Effector memory CD8-positive, alpha-beta T cell (primary cell): ENCODE measurements around the gene PAXX.
"Not testable (repeated sequence)": the region's sequence is repeated elsewhere in the genome, so short reads cannot be mapped to it uniquely, and the experiment has no call there.

Source experiments
- ATAC-seq: fragments of 150-1000 bp; cut with Tn5 transposase; replicated peaks from 2 replicates; pipeline ENCODE4 v1.10.0; 2021; ENCODE audit warnings: mild to moderate bottlenecking, moderate library complexity
- DNase-seq, 3 experiments: peaks; one replicate each; pipeline ENCODE4 v3.0.0; 2021
- H3K27ac Mint-ChIP-seq, 2 donors: one replicate each; pipeline ENCODE4 v1.8.0; 2022; ENCODE audit warnings: mild to moderate bottlenecking in 2 of 2, mixed read lengths in 2 of 2, moderate library complexity in 2 of 2
- H3K27me3 Mint-ChIP-seq, 2 donors: one replicate each; pipeline ENCODE4 v1.8.0; 2022; ENCODE audit warnings: mixed read lengths in 2 of 2
- H3K36me3 Mint-ChIP-seq: one replicate; pipeline ENCODE4 v1.8.0; 2022; ENCODE audit warnings: mild to moderate bottlenecking, moderate library complexity, mixed read lengths; ENCODE audit not compliant: insufficient read depth
- H3K4me1 Mint-ChIP-seq, 2 donors: one replicate each; pipeline ENCODE4 v1.8.0; 2022; ENCODE audit warnings: low read depth in 2 of 2, mixed read lengths in 2 of 2
- H3K4me3 Mint-ChIP-seq, 2 donors: one replicate each; pipeline ENCODE4 v1.8.0; 2022; ENCODE audit warnings: mild to moderate bottlenecking in 2 of 2, mixed read lengths in 2 of 2, moderate library complexity in 2 of 2
- H3K9me3 Mint-ChIP-seq, 2 donors: one replicate each; pipeline ENCODE4 v1.8.0; 2022; ENCODE audit warnings: mixed read lengths in 2 of 2

PAXX gene

GRCh38 chr9:137030538-137031527 lies 38.6 kb downstream of the PAXX start:
- Mint-ChIP-seq H3K36me3 (peaks cover 35% of the 10 kb centered on the region), H3K9me3 (no peaks in the 10 kb centered on the region), H3K27ac (peak overlapping the region; percentile 41 to 93), H3K27me3 (no peaks in the 10 kb centered on the region), H3K4me1 (peaks cover 53 to 60% of the 10 kb centered on the region in 2 donors), H3K4me3 (peak overlapping the region; percentile 79 to 94)
- DNase-seq (peak; percentile 40 to 45 (median 44)), ATAC-seq (peak; percentile 10)

GRCh38 chr9:137031904-137032640 lies 39.9 kb downstream of the PAXX start, which contains the start of gene FUT7:
Gene FUT7 (minus strand): TSS chr9:137032088. CDS start chr9:137031991, 97 bp downstream.
- H3K4me3 Mint-ChIP-seq, result peak within 1 kb of the TSS; percentile 79 to 94
- peaks cover 37% of the 10 kb centered on the region for H3K36me3 Mint-ChIP-seq
- peak within 1 kb of the TSS; percentile 41 to 93 for H3K27ac Mint-ChIP-seq
- ATAC-seq (peak; percentile 16), DNase-seq (peak in 2 of 3 experiments; percentile 39 to 46)
- H3K4me1 Mint-ChIP-seq, result peaks cover 42 to 53% of the 10 kb centered on the region in 2 donors
- no peaks in the 10 kb centered on the region for H3K27me3 Mint-ChIP-seq
- H3K9me3 Mint-ChIP-seq, result no peaks in the 10 kb centered on the region

GRCh38 chr9:137032858-137033257 lies 40.6 kb downstream of the PAXX start:
- ATAC-seq (peak; percentile 35), DNase-seq (peak in 2 of 3 experiments; percentile 42 to 48)
- peak overlapping the region in 1 of 2 donors; percentile 92 for H3K27ac Mint-ChIP-seq
- H3K36me3 Mint-ChIP-seq, result peaks cover 34% of the 10 kb centered on the region
- peaks cover 39 to 49% of the 10 kb centered on the region in 2 donors for H3K4me1 Mint-ChIP-seq
- no peaks in the 10 kb centered on the region for H3K27me3 Mint-ChIP-seq
- peak overlapping the region; percentile 78 to 94 for H3K4me3 Mint-ChIP-seq
- H3K9me3 Mint-ChIP-seq, result no peaks in the 10 kb centered on the region

- Mint-ChIP-seq H3K4me3 (peak overlapping the region; percentile 38 to 94), H3K36me3 (peaks cover 34% of the 10 kb centered on the region), H3K4me1 (peaks cover 39 to 49% of the 10 kb centered on the region in 2 donors), H3K27ac (peak overlapping the region in 1 of 2 donors; percentile 92)
- H3K27me3 Mint-ChIP-seq, ATAC-seq, DNase-seq, H3K9me3 Mint-ChIP-seq: not testable (repeated sequence)
Measured at GRCh38 chr9:137033481-137033880, 41.3 kb downstream of the PAXX start.

GRCh38 chr9:137034039-137034708 lies 42.0 kb downstream of the PAXX start:
- H3K4me3 Mint-ChIP-seq, result peak overlapping the region; percentile 84 to 94
- H3K27ac Mint-ChIP-seq, result peak overlapping the region; percentile 69 to 92
- peaks cover 31% of the 10 kb centered on the region for H3K36me3 Mint-ChIP-seq
- ATAC-seq (no peak), DNase-seq (no peak)
- H3K4me1 Mint-ChIP-seq, result peaks cover 39 to 48% of the 10 kb centered on the region in 2 donors
- H3K9me3 Mint-ChIP-seq, result no peaks in the 10 kb centered on the region
- no peaks in the 10 kb centered on the region for H3K27me3 Mint-ChIP-seq

- no peaks in the 10 kb centered on the region for H3K27me3 Mint-ChIP-seq
- H3K4me3 Mint-ChIP-seq, result peak overlapping the region; percentile 84 to 94
- peaks cover 25% of the 10 kb centered on the region for H3K36me3 Mint-ChIP-seq
- H3K4me1 Mint-ChIP-seq, result peaks cover 33 to 41% of the 10 kb centered on the region in 2 donors
- DNase-seq (peak; percentile 84 to 87 (median 84)), ATAC-seq (peak; percentile 65)
- H3K27ac Mint-ChIP-seq, result peak overlapping the region; percentile 69 to 92
- H3K9me3 Mint-ChIP-seq, result no peaks in the 10 kb centered on the region
Measured at GRCh38 chr9:137034709-137035506, 42.7 kb downstream of the PAXX start.

GRCh38 chr9:137035507-137035834 lies 43.2 kb downstream of the PAXX start:
- no peaks in the 10 kb centered on the region for H3K9me3 Mint-ChIP-seq
- no peaks in the 10 kb centered on the region for H3K27me3 Mint-ChIP-seq
- DNase-seq (no peak), ATAC-seq (no peak)
- peaks cover 32 to 38% of the 10 kb centered on the region in 2 donors for H3K4me1 Mint-ChIP-seq
- H3K36me3 Mint-ChIP-seq, result peaks cover 21% of the 10 kb centered on the region
- H3K27ac Mint-ChIP-seq, result peak overlapping the region in 1 of 2 donors; percentile 92
- peak overlapping the region; percentile 84 to 94 for H3K4me3 Mint-ChIP-seq

- Mint-ChIP-seq H3K9me3 (no peaks in the 10 kb centered on the region), H3K27me3 (no peaks in the 10 kb centered on the region), H3K36me3 (peaks cover 16% of the 10 kb centered on the region), H3K4me1 (peaks cover 27 to 33% of the 10 kb centered on the region in 2 donors), H3K27ac (no peak overlapping the region), H3K4me3 (no peak overlapping the region)
- DNase-seq, result no peak
- ATAC-seq, result no peak
Measured at GRCh38 chr9:137035937-137036336, 43.7 kb downstream of the PAXX start.

- Mint-ChIP-seq H3K4me3 (no peak overlapping the region), H3K27me3 (no peaks in the 10 kb centered on the region), H3K9me3 (no peaks in the 10 kb centered on the region), H3K27ac (no peak overlapping the region), H3K36me3 (peaks cover 17% of the 10 kb centered on the region), H3K4me1 (peaks cover 24 to 28% of the 10 kb centered on the region in 2 donors)
- DNase-seq (no peak), ATAC-seq (no peak)
Measured at GRCh38 chr9:137037035-137037434, 44.8 kb downstream of the PAXX start.

GRCh38 chr9:137037483-137037882 lies 45.3 kb downstream of the PAXX start:
- no peaks in the 10 kb centered on the region for H3K9me3 Mint-ChIP-seq
- H3K4me1 Mint-ChIP-seq, result peaks cover 22 to 24% of the 10 kb centered on the region in 2 donors
- H3K36me3 Mint-ChIP-seq, result peaks cover 20% of the 10 kb centered on the region
- no peak overlapping the region for H3K27ac Mint-ChIP-seq
- no peak overlapping the region for H3K4me3 Mint-ChIP-seq
- no peaks in the 10 kb centered on the region for H3K27me3 Mint-ChIP-seq
- DNase-seq (no peak), ATAC-seq (no peak)

GRCh38 chr9:137038916-137039315 lies 46.7 kb downstream of the PAXX start:
- H3K27me3 Mint-ChIP-seq, result no peaks in the 10 kb centered on the region
- H3K4me1 Mint-ChIP-seq, result peaks cover 14 to 18% of the 10 kb centered on the region in 2 donors
- DNase-seq, result no peak
- no peak overlapping the region for H3K4me3 Mint-ChIP-seq
- no peak overlapping the region for H3K27ac Mint-ChIP-seq
- peaks cover 20% of the 10 kb centered on the region for H3K36me3 Mint-ChIP-seq
- H3K9me3 Mint-ChIP-seq, result no peaks in the 10 kb centered on the region
- no peak for ATAC-seq

GRCh38 chr9:137039611-137040366 lies 47.6 kb downstream of the PAXX start:
- H3K9me3 Mint-ChIP-seq, result no peaks in the 10 kb centered on the region
- no peak for DNase-seq
- no peak for ATAC-seq
- no peak overlapping the region for H3K27ac Mint-ChIP-seq
- peaks cover 9 to 16% of the 10 kb centered on the region in 2 donors for H3K4me1 Mint-ChIP-seq
- no peak overlapping the region for H3K4me3 Mint-ChIP-seq
- peaks cover 20% of the 10 kb centered on the region for H3K36me3 Mint-ChIP-seq
- H3K27me3 Mint-ChIP-seq, result peaks cover 4 to 5% of the 10 kb centered on the region in 2 donors
